Thyroid gland (tissue), 4 donors: ENCODE results near the gene PREX1.

Source experiments
- CTCF ChIP-seq, 6 experiments: fragments of 200-600 bp in 3 of 6; fragments of 450-650 bp in 3 of 6; sonication (generic) in 3 of 6; IDR thresholded peaks; one replicate each; pipeline ENCODE4 v1.5.1; 2016 to 2019; ENCODE audit warnings: antibody characterized with exemption in 6 of 6, mild to moderate bottlenecking in 2 of 6, inconsistent platforms in 1 of 6, moderate library complexity in 1 of 6
- POLR2A ChIP-seq, 2 donors: fragments of 450-650 bp; IDR thresholded peaks; one replicate each; pipeline ENCODE4 v1.6.1; 2017; ENCODE audit warnings: antibody characterized with exemption in 2 of 2, mild to moderate bottlenecking in 2 of 2, moderate library complexity in 1 of 2

- TF ChIP-seq POLR2A (IDR thresholded peaks at IDR 0.05), result no peak
- TF ChIP-seq CTCF (IDR thresholded peaks at IDR 0.05), result no peak
Measured at GRCh38 chr20:48710341-48711043, 117.3 kb downstream of the PREX1 start.
